K562 (cell line): ENCODE measurements around the gene CST7. TPM values are rescaled to one million over a fixed set of nuclear protein-coding genes. Genes with fewer than 3 reads are reported as not detected.

Experiments
- ATAC-seq: fragments of 200-7000 bp; cut with Tn5 transposase; 3 replicates; pipeline ENCODE4 v1.9.1; 2020; ENCODE audit warnings: moderate library complexity
- BruUV-seq: library from RNA; stranded (reverse); fragments of 400-500 nt; replicated peaks from 2 replicates; lab custom pipeline; 2021; lab: Mats Ljungman, UMichigan
- CTCF ChIA-PET: fragments of 300-600 bp; formaldehyde crosslinking; extraction: SDS; loops from one replicate; lab custom pipeline; 2021; ENCODE audit warnings: low intra/inter-chr PET ratio; lab: Yijun Ruan, JAX
- POLR2A ChIA-PET: fragments of 300-600, 350-650 bp; sonication (Branson Sonifier 250); formaldehyde crosslinking; extraction: SDS; loops from one replicate; lab custom pipeline; 2021; ENCODE audit warnings: antibody characterized with exemption, inconsistent platforms; lab: Yijun Ruan, JAX
- DNase-seq, 4 experiments: peaks; one replicate each; pipeline versions ENCODE4 v3.0.0 to v3.0.0-alpha.2; 2011 to 2018; ENCODE audit warnings: low spot score in 3 of 4, mixed read lengths in 3 of 4; ENCODE audit errors: extremely low read depth in 1 of 4
- FAIRE-seq: peaks from 2 replicates; lab custom pipeline; 2011; peaks lifted over from hg19 to GRCh38; lab: Jason Lieb, UNC
- H2AFZ ChIP-seq: 2 replicates; pipeline ENCODE4 v1.6.0; 2011; ENCODE audit warnings: low read depth, low read length, control low read depth, inconsistent platforms
- H3K27ac ChIP-seq: fragments of 200-600 bp; 3 replicates; pipeline ENCODE4 v1.8.0; 2011; ENCODE audit warnings: low read depth, mild to moderate bottlenecking, control low read depth, inconsistent platforms, low read length, moderate library complexity, mixed read lengths; ENCODE audit errors: extremely low read depth
- H3K27me3 ChIP-seq, 2 experiments: fragments of 300-600 bp in 1 of 2; 2 replicates in 1 of 2; 3 replicates in 1 of 2; pipeline versions ENCODE4 v1.6.0 to v1.8.0; 2011; ENCODE audit warnings: inconsistent platforms in 2 of 2, low read length in 2 of 2, mild to moderate bottlenecking in 1 of 2, mixed read lengths in 1 of 2, moderate library complexity in 1 of 2; ENCODE audit not compliant: control insufficient read depth in 2 of 2, insufficient read depth in 2 of 2
- H3K36me3 ChIP-seq: fragments of 300-600 bp; 3 replicates; pipeline ENCODE4 v1.8.0; 2011; ENCODE audit warnings: mild to moderate bottlenecking, low read length, inconsistent platforms; ENCODE audit not compliant: control insufficient read depth, insufficient read depth
- H3K4me1 ChIP-seq, 2 experiments: fragments of 200-600 bp in 1 of 2; replicated peaks in 1 of 2; 2 replicates in 1 of 2; 3 replicates in 1 of 2; pipeline versions ENCODE4 v1.5.1 to v1.8.0; 2011; ENCODE audit warnings: inconsistent platforms in 2 of 2, low read length in 2 of 2, mild to moderate bottlenecking in 1 of 2, mixed read lengths in 1 of 2, moderate library complexity in 1 of 2; ENCODE audit not compliant: control insufficient read depth in 2 of 2, insufficient read depth in 2 of 2
- H3K4me2 ChIP-seq: 2 replicates; pipeline ENCODE4 v1.6.1; 2011; ENCODE audit warnings: low read length, control low read depth, inconsistent platforms, mixed read lengths; ENCODE audit not compliant: insufficient read depth
- H3K4me3 ChIP-seq: fragments of 200-600 bp; sonication (generic), shearing (Covaris generic); 2 replicates; pipeline ENCODE4 v1.5.1; 2016; ENCODE audit warnings: control low read depth, inconsistent platforms
- H3K79me2 ChIP-seq: fragments of 200-600 bp; 3 replicates; pipeline ENCODE4 v1.8.0; 2011; ENCODE audit warnings: low read length, inconsistent platforms; ENCODE audit not compliant: control insufficient read depth, insufficient read depth
- H3K9ac ChIP-seq, 2 experiments: 2 replicates each; pipeline versions ENCODE4 v1.6.0 to v1.6.1; 2011; ENCODE audit warnings: low read depth in 2 of 2, low read length in 2 of 2, control low read depth in 1 of 2, inconsistent platforms in 1 of 2, mild to moderate bottlenecking in 1 of 2, mixed read lengths in 1 of 2; ENCODE audit not compliant: insufficient read depth in 1 of 2
- H3K9me1 ChIP-seq: one replicate; pipeline ENCODE4 v1.6.0; 2011; ENCODE audit warnings: inconsistent platforms, mild to moderate bottlenecking, low read length, moderate library complexity; ENCODE audit not compliant: control insufficient read depth, insufficient read depth
- H3K9me3 ChIP-seq: replicated peaks from 2 replicates; pipeline ENCODE4 v1.5.1; 2011; ENCODE audit warnings: low read depth, low read length, inconsistent platforms; ENCODE audit not compliant: control insufficient read depth, insufficient read depth
- H4K20me1 ChIP-seq: replicated peaks from 2 replicates; pipeline ENCODE4 v1.6.1; 2011; ENCODE audit warnings: low read length, inconsistent platforms, mixed read lengths; ENCODE audit not compliant: control insufficient read depth, insufficient read depth
- ARID1B ChIP-seq: fragments of 450-650 bp; IDR thresholded peaks from 2 replicates; pipeline ENCODE4 v1.6.1; 2016; ENCODE audit warnings: antibody characterized with exemption, mild to moderate bottlenecking, inconsistent platforms
- PRMT5 ChIP-seq: sonication (generic); formaldehyde crosslinking; IDR thresholded peaks from 2 replicates; pipeline ENCODE4 v1.5.0; 2020; ENCODE audit warnings: missing genetic modification reagents
- WGBS: fragments of 100-300 bp; shearing (Covaris generic); methylation state at CpG from one replicate; pipeline ENCODE4 v1.1.6; 2016; ENCODE audit warnings: low coverage, mixed read lengths; ENCODE audit not compliant: insufficient coverage; ENCODE audit errors: missing lambda C conversion rate; 5-methylcytosine and 5-hydroxymethylcytosine counted together
- in situ Hi-C: fragments of 300-500 bp; cut with MboI; formaldehyde crosslinking; loops from 4 replicates; pipeline ENCODE4 v1.15.0; 2018; ENCODE audit warnings: inconsistent platforms, mixed read lengths
- intact Hi-C: fragments of 100-400 bp; cut with micrococcal nuclease; formaldehyde crosslinking; loops from 2 replicates; pipeline ENCODE4 v1.14.2; 2022
- polyA plus RNA-seq, 8 experiments: library from polyadenylated mRNA; depleted of rRNA in 4 of 8; stranded (reverse) in 5 of 8; unstranded in 3 of 8; fragments of >200 nt; fragmentation: Nextera tagmentation in 2 of 8; fragmentation: Illumina TruSeq in 1 of 8; extraction: Ambion mirVana in 2 of 8; extraction: Trizol in 1 of 8; gene quantifications; 2 replicates each; pipeline versions ENCODE4 v1.2.1 to v1.2.3, GENCODE V29; 2011 to 2014; ENCODE audit warnings: inconsistent platforms in 1 of 8, missing spikeins in 1 of 8
- total RNA-seq, 7 experiments: library from RNA; depleted of rRNA in 6 of 7; stranded (reverse); fragments of >200 nt in 6 of 7; fragmentation: Illumina TruSeq in 2 of 7; extraction: Trizol in 2 of 7; gene quantifications; 2 replicates each; pipeline versions ENCODE4 v1.2.1 to v1.2.3, GENCODE V29; 2011 to 2021; ENCODE audit warnings: low replicate concordance in 1 of 7
- TF ChIP-seq, protein P1 (sequence below): fragments of 200-800 bp; sonication (Bioruptor generic); IDR thresholded peaks from 2 replicates; pipeline ENCODE4 v1.6.1; 2016; ENCODE audit warnings: missing genetic modification characterization, missing compliant biosample characterization
- TF ChIP-seq, protein P2 (sequence below): sonication (generic); formaldehyde crosslinking; IDR thresholded peaks from 2 replicates; pipeline ENCODE4 v1.8.0; 2022; ENCODE audit warnings: missing genetic modification reagents, mild to moderate bottlenecking, borderline replicate concordance
- TF ChIP-seq, protein P3 (sequence below): fragments of 250-450 bp; sonication (Bioruptor Pico); IDR thresholded peaks from 2 replicates; pipeline ENCODE4 v1.5.0; 2021

The CST7 gene
- total and polyA plus RNA-seq, 9 of the 15 experiments (the other 6 are each of a cell fraction or from before 2014, with no cell fraction given): not detected

DNA sequence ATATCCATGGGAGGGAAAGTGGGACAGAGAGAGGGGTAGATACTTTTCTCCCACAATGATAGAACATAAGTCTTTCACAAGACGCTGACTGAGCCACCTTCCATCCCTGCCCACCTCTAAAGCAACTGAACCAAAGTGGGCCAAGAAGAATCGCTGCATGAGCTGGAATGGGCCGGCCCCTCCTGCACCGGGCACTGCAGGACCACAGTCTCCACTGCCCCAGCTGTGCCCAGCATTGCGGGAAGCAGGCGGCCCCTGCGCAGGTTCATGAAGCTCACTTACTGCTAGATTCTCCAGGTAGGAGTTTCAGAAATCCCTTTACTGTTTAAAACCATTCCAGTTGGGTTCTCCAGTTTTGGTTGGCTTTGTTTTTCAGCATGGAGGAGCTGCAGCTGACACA lies 32.0 kb upstream of the CST7 start:
- intact Hi-C loops: loop anchor here (5.0 to 10.0 kb wide), 3 partner anchors 132 to 980 kb away; no protein-coding TSS in a partner anchor
- Histone ChIP-seq H3K27ac (no peak overlapping the region), H3K9ac (no peak overlapping the region), H3K4me1 (peaks cover 0 to 8% of the 10 kb centered on the region in 2 experiments; a peak in 2 of 5 replicates), H4K20me1 (0 out of 2 replicates have a peak, but pooled peaks cover 2% of the 10 kb centered on the region), H3K4me3 (no peak overlapping the region), H3K4me2 (no peak overlapping the region), H3K9me1 (no peaks in the 10 kb centered on the region), H2AFZ (no peak overlapping the region), H3K9me3 (no peaks in the 10 kb centered on the region), H3K79me2 (no peaks in the 10 kb centered on the region), H3K36me3 (no peaks in the 10 kb centered on the region), H3K27me3 (no peaks in the 10 kb centered on the region; a peak in 1 of 5 replicates)
- DNase-seq: no peak
- FAIRE-seq: no peak
- in situ Hi-C loops: loop anchor here (5.0 to 25.0 kb wide), 2 partner anchors 755 to 1250 kb away; no protein-coding TSS in a partner anchor
- TF ChIP-seq, protein P1, sequence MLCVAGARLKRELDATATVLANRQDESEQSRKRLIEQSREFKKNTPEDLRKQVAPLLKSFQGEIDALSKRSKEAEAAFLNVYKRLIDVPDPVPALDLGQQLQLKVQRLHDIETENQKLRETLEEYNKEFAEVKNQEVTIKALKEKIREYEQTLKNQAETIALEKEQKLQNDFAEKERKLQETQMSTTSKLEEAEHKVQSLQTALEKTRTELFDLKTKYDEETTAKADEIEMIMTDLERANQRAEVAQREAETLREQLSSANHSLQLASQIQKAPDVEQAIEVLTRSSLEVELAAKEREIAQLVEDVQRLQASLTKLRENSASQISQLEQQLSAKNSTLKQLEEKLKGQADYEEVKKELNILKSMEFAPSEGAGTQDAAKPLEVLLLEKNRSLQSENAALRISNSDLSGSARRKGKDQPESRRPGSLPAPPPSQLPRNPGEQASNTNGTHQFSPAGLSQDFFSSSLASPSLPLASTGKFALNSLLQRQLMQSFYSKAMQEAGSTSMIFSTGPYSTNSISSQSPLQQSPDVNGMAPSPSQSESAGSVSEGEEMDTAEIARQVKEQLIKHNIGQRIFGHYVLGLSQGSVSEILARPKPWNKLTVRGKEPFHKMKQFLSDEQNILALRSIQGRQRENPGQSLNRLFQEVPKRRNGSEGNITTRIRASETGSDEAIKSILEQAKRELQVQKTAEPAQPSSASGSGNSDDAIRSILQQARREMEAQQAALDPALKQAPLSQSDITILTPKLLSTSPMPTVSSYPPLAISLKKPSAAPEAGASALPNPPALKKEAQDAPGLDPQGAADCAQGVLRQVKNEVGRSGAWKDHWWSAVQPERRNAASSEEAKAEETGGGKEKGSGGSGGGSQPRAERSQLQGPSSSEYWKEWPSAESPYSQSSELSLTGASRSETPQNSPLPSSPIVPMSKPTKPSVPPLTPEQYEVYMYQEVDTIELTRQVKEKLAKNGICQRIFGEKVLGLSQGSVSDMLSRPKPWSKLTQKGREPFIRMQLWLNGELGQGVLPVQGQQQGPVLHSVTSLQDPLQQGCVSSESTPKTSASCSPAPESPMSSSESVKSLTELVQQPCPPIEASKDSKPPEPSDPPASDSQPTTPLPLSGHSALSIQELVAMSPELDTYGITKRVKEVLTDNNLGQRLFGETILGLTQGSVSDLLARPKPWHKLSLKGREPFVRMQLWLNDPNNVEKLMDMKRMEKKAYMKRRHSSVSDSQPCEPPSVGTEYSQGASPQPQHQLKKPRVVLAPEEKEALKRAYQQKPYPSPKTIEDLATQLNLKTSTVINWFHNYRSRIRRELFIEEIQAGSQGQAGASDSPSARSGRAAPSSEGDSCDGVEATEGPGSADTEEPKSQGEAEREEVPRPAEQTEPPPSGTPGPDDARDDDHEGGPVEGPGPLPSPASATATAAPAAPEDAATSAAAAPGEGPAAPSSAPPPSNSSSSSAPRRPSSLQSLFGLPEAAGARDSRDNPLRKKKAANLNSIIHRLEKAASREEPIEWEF (CRISPR knock-in tag): no peak
- TF ChIP-seq, protein P2, sequence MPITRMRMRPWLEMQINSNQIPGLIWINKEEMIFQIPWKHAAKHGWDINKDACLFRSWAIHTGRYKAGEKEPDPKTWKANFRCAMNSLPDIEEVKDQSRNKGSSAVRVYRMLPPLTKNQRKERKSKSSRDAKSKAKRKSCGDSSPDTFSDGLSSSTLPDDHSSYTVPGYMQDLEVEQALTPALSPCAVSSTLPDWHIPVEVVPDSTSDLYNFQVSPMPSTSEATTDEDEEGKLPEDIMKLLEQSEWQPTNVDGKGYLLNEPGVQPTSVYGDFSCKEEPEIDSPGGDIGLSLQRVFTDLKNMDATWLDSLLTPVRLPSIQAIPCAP (CRISPR knock-in tag): no peak
- TF ChIP-seq, protein P3, sequence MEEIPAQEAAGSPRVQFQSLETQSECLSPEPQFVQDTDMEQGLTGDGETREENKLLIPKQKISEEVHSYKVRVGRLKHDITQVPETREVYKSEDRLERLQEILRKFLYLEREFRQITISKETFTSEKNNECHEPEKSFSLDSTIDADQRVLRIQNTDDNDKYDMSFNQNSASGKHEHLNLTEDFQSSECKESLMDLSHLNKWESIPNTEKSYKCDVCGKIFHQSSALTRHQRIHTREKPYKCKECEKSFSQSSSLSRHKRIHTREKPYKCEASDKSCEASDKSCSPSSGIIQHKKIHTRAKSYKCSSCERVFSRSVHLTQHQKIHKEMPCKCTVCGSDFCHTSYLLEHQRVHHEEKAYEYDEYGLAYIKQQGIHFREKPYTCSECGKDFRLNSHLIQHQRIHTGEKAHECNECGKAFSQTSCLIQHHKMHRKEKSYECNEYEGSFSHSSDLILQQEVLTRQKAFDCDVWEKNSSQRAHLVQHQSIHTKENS (CRISPR knock-in tag): no peak
- TF ChIP-seq ARID1B (no peak), PRMT5 (CRISPR knock-in tag) (no peak)
- ChIA-PET POLR2A (no interaction called here), CTCF (no interaction called here)
- no peak for ATAC-seq
- WGBS: 3% methylated on average over 5 of the region's 7 CpGs
- no TSS peak for BruUV-seq
